ENCODE data around the gene FAM53B.

Gene FAM53B

GRCh38 chr10:124606822-124607221 is 137.4 kb downstream of the FAM53B start:
- FAIRE-seq (no peak), DNase-seq (ENCODE audit: insufficient read length) (no peak)
- TF ChIP-seq TAF1 (IDR thresholded peaks at IDR 0.05; ENCODE audit: borderline replicate concordance, low read depth, low read length) (no peak), POLR2AphosphoS5 (IDR thresholded peaks at IDR 0.05; ENCODE audit: low read depth, low read length) (no peak), POLR2A (IDR thresholded peaks at IDR 0.05; ENCODE audit: low read depth, low read length) (no peak)

GRCh38 chr10:124605856-124606812 is 138.0 kb downstream of the FAM53B start:
- TF ChIP-seq POLR2A (IDR thresholded peaks at IDR 0.05; ENCODE audit: low read depth, low read length) (no peak), POLR2AphosphoS5 (IDR thresholded peaks at IDR 0.05; ENCODE audit: low read depth, low read length) (no peak), TAF1 (IDR thresholded peaks at IDR 0.05; ENCODE audit: borderline replicate concordance, low read depth, low read length) (no peak)
- no peak for FAIRE-seq
- DNase-seq (ENCODE audit: insufficient read length), result no peak

GRCh38 chr10:124605481-124605855 is 138.7 kb downstream of the FAM53B start:
- no peak for DNase-seq (ENCODE audit: insufficient read length)
- TF ChIP-seq TAF1 (IDR thresholded peaks at IDR 0.05; ENCODE audit: borderline replicate concordance, low read depth, low read length), result no peak
- TF ChIP-seq POLR2A (IDR thresholded peaks at IDR 0.05; ENCODE audit: low read depth, low read length), result no peak
- no peak for TF ChIP-seq POLR2AphosphoS5 (IDR thresholded peaks at IDR 0.05; ENCODE audit: low read depth, low read length)
- no peak for FAIRE-seq

- DNase-seq (ENCODE audit: insufficient read length) (no peak), FAIRE-seq (no peak)
- TF ChIP-seq POLR2A (IDR thresholded peaks at IDR 0.05; ENCODE audit: low read depth, low read length) (no peak), TAF1 (IDR thresholded peaks at IDR 0.05; ENCODE audit: borderline replicate concordance, low read depth, low read length) (no peak), POLR2AphosphoS5 (IDR thresholded peaks at IDR 0.05; ENCODE audit: low read depth, low read length) (no peak)
Observed at GRCh38 chr10:124605001-124605370, 139.2 kb downstream of the FAM53B start.

- DNase-seq (ENCODE audit: insufficient read length) (no peak), FAIRE-seq (no peak)
- TF ChIP-seq TAF1 (IDR thresholded peaks at IDR 0.05; ENCODE audit: borderline replicate concordance, low read depth, low read length), result no peak
- TF ChIP-seq POLR2A (IDR thresholded peaks at IDR 0.05; ENCODE audit: low read depth, low read length), result no peak
- no peak for TF ChIP-seq POLR2AphosphoS5 (IDR thresholded peaks at IDR 0.05; ENCODE audit: low read depth, low read length)
Observed at GRCh38 chr10:124604214-124605000, 139.8 kb downstream of the FAM53B start.

GRCh38 chr10:124603376-124604213 is 140.6 kb downstream of the FAM53B start:
- FAIRE-seq, result no peak
- no peak for TF ChIP-seq POLR2A (IDR thresholded peaks at IDR 0.05; ENCODE audit: low read depth, low read length)
- TF ChIP-seq TAF1 (IDR thresholded peaks at IDR 0.05; ENCODE audit: borderline replicate concordance, low read depth, low read length), result no peak
- no peak for TF ChIP-seq POLR2AphosphoS5 (IDR thresholded peaks at IDR 0.05; ENCODE audit: low read depth, low read length)
- no peak for DNase-seq (ENCODE audit: insufficient read length)

GRCh38 chr10:124602646-124603365 is 141.4 kb downstream of the FAM53B start:
- FAIRE-seq (no peak), DNase-seq (ENCODE audit: insufficient read length) (no peak)
- no peak for TF ChIP-seq POLR2AphosphoS5 (IDR thresholded peaks at IDR 0.05; ENCODE audit: low read depth, low read length)
- no peak for TF ChIP-seq POLR2A (IDR thresholded peaks at IDR 0.05; ENCODE audit: low read depth, low read length)
- TF ChIP-seq TAF1 (IDR thresholded peaks at IDR 0.05; ENCODE audit: borderline replicate concordance, low read depth, low read length), result no peak

GRCh38 chr10:124602121-124602561 is 142.0 kb downstream of the FAM53B start:
- TF ChIP-seq TAF1 (IDR thresholded peaks at IDR 0.05; ENCODE audit: borderline replicate concordance, low read depth, low read length) (no peak), POLR2A (IDR thresholded peaks at IDR 0.05; ENCODE audit: low read depth, low read length) (no peak), POLR2AphosphoS5 (IDR thresholded peaks at IDR 0.05; ENCODE audit: low read depth, low read length) (no peak)
- FAIRE-seq, result no peak
- no peak for DNase-seq (ENCODE audit: insufficient read length)

- DNase-seq (ENCODE audit: insufficient read length) (no peak), FAIRE-seq (no peak)
- TF ChIP-seq POLR2A (IDR thresholded peaks at IDR 0.05; ENCODE audit: low read depth, low read length) (no peak), POLR2AphosphoS5 (IDR thresholded peaks at IDR 0.05; ENCODE audit: low read depth, low read length) (no peak), TAF1 (IDR thresholded peaks at IDR 0.05; ENCODE audit: borderline replicate concordance, low read depth, low read length) (no peak)
Observed at GRCh38 chr10:124601431-124602120, 142.6 kb downstream of the FAM53B start.

GRCh38 chr10:124601016-124601415 is 143.2 kb downstream of the FAM53B start:
- FAIRE-seq, result no peak
- no peak for DNase-seq (ENCODE audit: insufficient read length)
- no peak for TF ChIP-seq TAF1 (IDR thresholded peaks at IDR 0.05; ENCODE audit: borderline replicate concordance, low read depth, low read length)
- no peak for TF ChIP-seq POLR2AphosphoS5 (IDR thresholded peaks at IDR 0.05; ENCODE audit: low read depth, low read length)
- TF ChIP-seq POLR2A (IDR thresholded peaks at IDR 0.05; ENCODE audit: low read depth, low read length), result no peak

All from GM12892 (cell line).